Activated CD8-positive, alpha-beta memory T cell treated with anti-CD3 and anti-CD28 coated beads, Interleukin-2, amount 50 U/mL, for 1 hour (primary cell): ENCODE results near the gene R3HDM2.

Source experiments
- DNase-seq: peaks from one replicate; pipeline ENCODE4 v3.0.0-alpha.2; 2020; ENCODE audit errors: extremely low read depth

R3HDM2 gene

GRCh38 chr12:57268264-57268663 is 162.6 kb downstream of the R3HDM2 start:
- no peak for DNase-seq

DNA sequence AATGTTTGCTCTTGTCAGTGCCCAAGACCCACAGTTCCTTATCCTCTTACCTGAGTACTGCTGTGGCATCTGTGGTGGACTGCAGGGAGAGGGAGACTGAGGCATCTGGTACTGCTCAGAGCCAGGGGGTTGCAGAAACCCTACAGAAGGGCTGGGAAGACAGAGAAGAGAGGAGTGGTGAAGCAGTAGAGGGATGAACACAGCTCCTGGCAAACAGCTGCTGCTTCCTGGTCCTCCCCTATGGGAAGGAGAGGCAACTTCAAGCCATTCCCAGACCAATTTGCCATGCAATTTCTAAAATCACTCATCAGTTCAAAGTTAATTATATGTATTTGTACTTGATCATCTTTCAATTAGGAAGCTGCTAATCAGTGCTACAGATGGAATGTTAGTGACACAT is 164.2 kb downstream of the R3HDM2 start:
- no peak for DNase-seq

DNA sequence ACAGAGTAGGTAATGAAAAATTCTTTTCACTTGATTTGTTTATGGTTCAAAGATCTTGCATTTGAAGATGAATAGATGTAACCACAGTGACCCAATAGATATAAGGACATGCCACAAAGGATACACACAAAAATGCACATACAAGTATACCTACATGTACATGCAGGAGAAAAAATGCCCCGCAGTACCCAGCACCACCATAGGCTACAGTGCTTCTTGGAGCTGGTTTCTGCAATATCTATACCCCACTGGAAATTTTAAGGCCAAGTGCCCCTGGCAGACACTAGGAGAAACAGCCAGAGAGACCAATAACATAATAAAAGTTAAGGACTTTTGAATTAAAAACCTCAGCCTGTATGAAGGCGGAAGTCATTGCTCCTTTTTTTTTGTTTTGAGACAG is 167.7 kb downstream of the R3HDM2 start:
- DNase-seq = no peak

DNA sequence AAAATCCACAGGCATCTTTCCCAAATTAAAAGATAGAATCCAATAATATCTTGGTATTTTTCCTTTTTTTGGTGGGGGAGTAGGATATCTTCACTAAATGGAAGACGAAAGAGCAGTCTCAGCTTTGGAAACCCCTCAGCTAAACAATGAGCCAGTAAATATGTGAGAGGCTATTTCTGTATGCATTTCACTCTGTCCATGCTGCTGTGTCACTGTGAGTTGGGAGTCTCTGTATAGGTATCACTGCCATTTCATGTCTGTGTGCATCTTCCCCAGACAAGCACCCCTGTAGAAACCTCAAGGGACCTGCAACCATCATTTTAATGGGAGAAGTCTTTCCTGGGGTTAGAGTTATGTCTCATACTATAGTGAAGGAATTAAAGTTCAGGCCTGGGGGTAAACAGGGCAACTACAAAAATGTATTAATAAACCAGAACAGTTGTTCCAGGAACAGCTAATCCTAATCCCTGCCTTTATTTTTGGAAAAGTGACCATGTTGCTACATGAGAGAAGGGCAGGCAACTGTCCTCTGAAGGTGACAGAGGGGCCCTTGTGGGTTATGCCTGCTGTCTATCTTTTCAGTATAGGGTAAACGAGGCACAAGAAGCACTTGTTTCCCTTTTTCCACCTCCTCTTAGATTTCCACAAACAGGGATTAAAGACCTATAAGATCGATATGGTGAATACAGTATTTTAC is 168.6 kb downstream of the R3HDM2 start:
- no peak for DNase-seq

- no peak for DNase-seq
Observed at GRCh38 chr12:57261428-57261865, 169.4 kb downstream of the R3HDM2 start.

- no peak for DNase-seq
Observed at GRCh38 chr12:57260366-57260765, 170.5 kb downstream of the R3HDM2 start.

GRCh38 chr12:57258977-57259970 is 171.6 kb downstream of the R3HDM2 start:
- no peak for DNase-seq

- no peak for DNase-seq
Observed at GRCh38 chr12:57255916-57256315, 174.9 kb downstream of the R3HDM2 start.

DNA sequence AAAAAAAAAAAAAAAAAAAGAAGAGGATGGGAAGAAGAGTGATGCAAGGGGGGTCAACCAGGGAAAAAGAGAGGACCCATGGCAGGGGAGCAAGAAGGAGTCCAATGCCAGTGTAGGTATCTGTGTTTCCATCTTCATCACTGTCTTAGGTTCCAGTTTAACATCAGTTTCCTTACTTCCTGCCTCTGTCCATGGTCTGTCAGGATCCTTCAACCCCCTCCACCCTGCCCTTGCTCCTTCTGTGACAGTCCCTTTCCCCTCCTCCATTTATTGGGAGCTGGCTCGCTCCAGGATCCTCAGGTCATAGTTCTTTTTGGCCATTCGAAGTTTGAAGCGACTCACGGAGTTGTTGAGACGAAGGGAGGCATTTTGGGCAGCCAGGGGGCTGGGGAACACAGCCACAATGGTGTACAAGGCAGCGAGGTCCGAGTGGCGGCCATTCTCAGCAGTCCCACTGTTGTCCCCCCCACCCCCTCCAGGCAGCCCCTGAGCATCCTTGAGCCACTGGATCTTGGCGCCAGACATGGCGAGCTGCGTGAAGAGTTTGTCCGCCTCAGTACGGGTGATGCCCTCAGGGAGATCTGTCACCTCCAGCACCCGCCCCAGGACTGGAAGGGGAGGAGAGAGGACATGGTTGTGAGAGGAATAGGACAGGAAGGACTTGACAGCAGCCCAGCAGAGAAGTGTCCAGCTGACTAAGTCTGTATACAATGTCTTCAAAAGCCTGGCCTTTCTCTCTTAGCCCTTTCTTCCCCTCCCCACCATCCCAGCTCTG is 176.2 kb downstream of the R3HDM2 start:
- no peak for DNase-seq

GRCh38 chr12:57250956-57251355 is 179.9 kb downstream of the R3HDM2 start, which contains the start of gene STAC3:
STAC3 (minus strand) TSS chr12:57251187; CDS start chr12:57249636, 1,551 bp downstream.
- DNase-seq = no peak

DNA sequence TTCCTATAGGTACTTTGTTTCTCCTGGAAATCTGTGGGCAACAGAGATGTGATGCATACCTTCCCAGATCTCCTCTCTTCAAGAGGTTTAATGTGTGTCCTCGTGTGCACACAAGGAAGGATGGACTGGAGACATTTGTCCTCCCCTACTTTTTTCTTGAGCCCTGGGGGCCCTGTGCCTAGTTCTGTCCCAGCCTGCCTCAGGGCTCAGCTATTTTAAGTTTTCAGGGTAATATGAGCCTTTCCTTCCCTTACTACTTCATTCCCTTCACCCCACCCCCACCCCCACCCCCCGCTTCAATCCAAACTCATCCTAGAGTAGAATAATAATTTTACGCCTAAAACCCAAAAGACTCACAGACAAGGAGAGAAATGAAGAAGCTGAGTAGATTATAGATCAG is 180.3 kb downstream of the R3HDM2 start:
- no peak for DNase-seq

DNA sequence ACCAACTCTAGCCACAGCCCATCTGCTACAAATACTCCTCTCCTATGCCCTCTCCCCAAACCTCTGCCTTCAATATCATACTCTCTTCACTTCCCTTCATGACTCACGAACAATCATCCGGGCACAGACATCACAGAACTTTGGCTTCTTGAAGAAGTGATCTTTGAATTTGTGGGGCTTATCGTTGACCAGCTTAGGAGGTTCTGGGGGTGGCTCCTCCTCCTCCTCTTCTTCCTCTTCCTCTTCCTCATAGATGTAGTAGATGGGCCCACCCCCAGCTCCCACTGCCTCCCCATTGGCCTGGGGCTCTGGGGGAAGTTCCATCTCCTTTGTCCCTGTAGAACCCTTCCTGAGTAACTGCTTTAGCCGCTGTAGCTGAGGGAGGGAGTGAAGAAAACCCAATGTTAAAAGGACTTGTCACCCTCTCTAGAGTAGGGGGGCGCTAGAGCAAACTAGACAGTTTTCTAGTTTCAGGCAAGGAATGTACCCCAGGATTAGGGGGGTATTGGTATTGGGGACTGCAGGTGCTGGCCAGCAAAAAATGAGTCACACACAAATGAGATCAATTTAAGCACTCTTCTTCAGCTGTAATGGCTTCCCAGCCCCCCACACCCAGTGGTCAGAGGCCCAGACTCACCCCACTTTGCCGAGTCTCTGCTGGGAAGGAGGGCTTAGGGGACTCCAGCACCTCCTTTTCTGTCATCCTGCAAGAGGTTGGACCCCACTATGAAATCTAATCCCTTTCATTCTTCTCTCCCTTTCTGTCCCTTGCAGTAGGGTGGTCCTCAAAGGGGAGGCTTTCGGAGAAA is 181.7 kb downstream of the R3HDM2 start:
- DNase-seq = no peak

DNA sequence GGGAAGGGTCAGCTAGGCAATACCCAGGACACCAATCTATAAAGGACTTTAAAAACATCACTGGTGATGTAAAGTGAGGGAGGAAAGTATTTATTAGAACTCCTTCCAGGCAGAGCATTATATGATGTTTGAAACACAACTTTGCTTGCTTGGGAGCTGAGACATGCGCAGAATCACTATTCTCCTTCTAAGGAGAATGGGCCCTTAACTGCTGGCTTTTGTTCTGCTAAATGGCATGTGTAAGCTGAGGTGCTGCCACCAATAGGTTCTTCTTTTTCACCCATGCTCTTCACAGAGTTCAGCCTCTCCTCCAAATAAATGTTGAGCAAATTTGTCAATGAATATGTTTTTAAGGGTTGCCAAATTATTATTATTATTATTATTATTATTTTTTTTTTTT is 183.8 kb downstream of the R3HDM2 start:
- no peak for DNase-seq

- DNase-seq = no peak
Observed at GRCh38 chr12:57244312-57244696, 186.5 kb downstream of the R3HDM2 start.

GRCh38 chr12:57243521-57244311 is 187.1 kb downstream of the R3HDM2 start:
- no peak for DNase-seq

- no peak for DNase-seq
Observed at GRCh38 chr12:57242691-57243454, 188.0 kb downstream of the R3HDM2 start.

DNA sequence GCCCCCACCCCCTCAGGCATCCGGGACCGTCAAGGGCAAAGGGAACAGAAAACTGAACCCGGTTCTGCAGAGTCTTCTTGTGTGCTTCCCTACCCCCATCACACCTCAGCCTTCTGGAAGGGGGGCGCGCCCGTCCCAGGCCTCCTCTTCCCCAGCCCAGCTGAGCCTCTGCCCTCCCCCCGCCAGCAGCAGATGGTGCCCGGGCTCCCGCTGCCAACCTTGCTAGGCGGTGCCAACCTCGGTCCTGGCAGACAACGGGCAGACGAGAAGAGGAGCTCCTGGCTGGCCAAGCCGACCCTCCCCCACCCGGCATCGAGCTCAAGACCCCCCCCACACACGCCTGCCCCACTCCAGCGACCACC is 188.5 kb downstream of the R3HDM2 start:
- DNase-seq = no peak

- DNase-seq = no peak
Observed at GRCh38 chr12:57241402-57242310, 189.2 kb downstream of the R3HDM2 start.
